NK-92 (cell line): ENCODE results near the gene SLC15A1.
"Not testable (repeated sequence)": the region's sequence is repeated elsewhere in the genome, so short reads cannot be mapped to it uniquely, and the experiment has no call there.

Experiments
- DNase-seq: peaks from one replicate; lab custom pipeline; 2025; ENCODE audit not compliant: unreplicated experiment; lab: John Stamatoyannopoulos, UW

SLC15A1 gene

GRCh38 chr13:98664510-98664909 lies 88.0 kb downstream of the SLC15A1 start:
- no peak for DNase-seq

- DNase-seq: no peak
Observed at GRCh38 chr13:98664047-98664446, 88.4 kb downstream of the SLC15A1 start.

DNA sequence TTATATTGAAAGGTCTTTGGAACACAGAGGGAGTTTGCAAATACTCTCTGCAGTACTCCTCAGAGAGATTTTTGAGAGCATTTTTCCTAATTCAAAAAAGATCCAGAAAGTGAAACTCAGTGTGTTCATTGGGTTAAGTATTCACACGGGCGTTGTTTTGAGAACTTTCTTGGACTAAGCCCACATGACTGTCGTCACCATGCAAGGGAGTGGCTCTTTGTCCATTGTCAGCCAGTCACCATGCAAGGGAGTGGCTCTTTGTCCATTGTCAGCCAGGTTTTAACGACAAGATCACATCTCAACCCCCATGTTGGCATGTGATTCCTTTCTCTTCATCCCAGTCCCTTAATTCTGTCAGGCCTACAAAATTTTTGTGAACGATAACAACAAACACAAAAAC lies 94.3 kb downstream of the SLC15A1 start:
- DNase-seq: no peak

- DNase-seq: no peak
Observed at GRCh38 chr13:98657506-98658085, 94.9 kb downstream of the SLC15A1 start.

DNA sequence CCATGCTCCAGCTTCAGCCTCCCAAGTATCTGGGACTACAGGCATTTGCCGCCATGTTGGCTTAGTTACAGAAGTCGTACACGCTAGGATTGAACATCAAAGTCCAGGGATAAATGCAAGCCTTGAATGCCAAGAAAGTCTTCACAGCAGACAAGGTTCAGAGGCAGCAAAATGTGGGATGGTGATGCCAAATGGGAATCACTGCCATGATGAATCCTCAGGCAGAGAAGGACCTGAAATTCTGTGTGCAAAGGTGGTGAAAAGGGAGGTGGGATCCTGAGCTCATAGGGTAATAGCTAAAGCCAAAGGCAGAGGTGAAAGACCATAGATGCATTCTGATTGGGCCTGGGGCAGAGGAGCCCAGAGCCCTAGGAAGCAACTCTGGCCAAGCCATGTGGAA lies 96.2 kb downstream of the SLC15A1 start:
- DNase-seq: no peak

DNA sequence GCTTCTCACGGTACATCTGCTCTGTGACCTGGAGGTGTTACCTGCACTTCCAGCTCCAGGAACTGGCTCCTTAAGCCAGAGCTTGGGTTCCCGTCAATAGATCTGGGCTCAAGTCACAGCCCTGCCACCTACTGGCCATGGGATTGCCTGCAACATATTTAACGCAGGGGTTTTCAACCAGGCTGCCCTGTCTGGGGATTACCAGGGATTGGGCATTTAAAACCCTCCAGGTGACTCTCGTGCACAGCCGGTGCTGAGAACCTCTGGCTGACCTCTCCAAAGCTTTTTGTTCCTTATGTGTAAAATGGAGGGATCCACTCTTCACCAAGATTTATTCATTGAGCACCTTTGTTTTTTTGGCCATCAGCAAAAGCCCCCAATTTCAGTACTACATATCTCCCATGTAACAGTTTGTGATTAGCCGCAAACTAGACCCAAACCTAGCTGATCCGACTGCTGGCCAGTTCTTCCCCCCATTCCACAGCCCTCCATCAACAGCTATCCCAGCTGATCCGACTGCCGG lies 98.9 kb downstream of the SLC15A1 start:
- DNase-seq: no peak

DNA sequence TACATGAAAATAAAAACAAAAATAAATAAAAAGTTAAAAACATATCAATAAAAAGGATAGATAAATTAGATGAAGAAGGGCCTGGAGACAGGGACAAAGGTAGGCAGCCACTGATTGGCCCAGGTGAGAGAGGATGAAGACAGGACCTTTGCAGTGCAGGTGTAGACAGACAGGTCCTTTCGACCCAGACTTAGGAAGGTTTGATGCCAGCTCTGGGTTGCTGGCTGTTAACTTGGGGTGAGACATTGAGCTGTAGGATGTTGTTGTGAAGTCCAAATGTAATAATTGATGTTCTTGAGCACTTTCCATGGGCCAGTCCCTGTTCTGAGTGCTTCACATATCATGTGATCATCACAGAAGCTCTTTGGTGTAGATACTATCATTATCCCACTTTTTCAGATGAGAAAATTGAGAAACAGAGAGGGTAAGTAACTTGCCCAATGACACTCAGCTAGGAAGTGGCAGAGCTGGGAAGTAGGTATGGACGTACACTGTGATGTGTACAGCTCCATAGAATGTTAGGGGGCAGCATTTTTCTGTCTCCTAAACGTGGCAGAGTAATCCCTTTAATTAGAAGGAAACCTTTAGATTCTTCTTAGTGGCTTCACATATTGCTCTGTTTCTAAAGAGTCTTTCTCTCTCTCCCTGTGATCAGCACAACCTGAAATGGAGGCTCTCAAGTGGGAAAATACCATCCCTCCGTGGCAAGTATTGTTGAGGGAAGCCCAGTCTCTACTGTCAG lies 99.6 kb downstream of the SLC15A1 start:
- DNase-seq: no peak

DNA sequence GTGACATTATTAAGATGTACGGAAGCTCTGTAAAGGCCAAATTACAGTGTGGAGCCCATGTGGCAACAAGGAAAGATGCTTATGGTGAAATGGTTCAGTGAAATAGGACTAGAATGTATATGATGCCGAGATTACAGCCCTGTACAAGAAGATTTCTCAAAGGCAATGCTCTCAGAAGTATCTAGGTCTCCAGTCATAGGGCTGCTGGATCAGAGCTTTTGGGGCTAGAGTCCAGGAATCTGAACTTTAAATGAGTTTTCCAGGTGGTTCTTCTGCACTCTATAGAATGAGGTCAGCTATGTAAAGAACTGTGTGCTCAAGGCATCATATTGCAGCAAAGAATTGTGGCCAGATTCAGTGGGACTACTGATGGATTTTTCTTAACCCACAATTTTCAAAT lies 100.2 kb downstream of the SLC15A1 start:
- no peak for DNase-seq

GRCh38 chr13:98651744-98652143 lies 100.7 kb downstream of the SLC15A1 start:
- DNase-seq: no peak

DNA sequence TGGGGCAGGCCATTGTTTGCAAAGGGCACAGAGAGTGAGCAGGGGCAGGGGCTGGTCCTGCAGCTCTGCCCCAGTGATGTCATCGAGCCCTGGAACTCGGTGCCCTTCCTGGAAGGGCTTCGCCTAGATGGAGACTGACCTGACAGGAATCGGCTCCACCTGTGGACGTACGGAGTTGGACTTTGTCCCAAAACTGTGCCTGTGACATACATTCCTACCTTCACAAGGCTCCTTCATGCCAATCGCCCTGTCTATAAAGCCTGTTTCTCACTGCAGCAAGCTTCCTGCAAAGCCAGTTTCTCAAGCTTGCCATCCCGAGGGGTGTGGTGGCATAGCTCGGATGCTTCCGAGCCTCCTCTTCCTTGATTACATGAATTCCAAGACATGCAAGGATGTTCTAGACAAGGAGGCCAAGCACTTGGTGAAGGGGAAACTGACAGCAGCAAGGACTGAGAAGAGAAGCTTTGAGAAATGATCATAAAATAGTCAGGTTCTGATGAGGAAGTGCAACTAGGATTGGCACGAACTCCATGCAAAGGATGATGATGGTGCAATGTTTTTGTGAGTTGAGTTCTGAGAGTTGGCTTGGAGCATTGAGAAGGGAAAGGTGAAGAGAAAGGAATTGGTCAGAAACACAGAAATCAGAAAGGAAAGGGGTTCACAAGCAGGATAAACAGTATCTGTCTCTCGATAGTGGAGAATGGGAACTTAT lies 101.9 kb downstream of the SLC15A1 start:
- no peak for DNase-seq

DNA sequence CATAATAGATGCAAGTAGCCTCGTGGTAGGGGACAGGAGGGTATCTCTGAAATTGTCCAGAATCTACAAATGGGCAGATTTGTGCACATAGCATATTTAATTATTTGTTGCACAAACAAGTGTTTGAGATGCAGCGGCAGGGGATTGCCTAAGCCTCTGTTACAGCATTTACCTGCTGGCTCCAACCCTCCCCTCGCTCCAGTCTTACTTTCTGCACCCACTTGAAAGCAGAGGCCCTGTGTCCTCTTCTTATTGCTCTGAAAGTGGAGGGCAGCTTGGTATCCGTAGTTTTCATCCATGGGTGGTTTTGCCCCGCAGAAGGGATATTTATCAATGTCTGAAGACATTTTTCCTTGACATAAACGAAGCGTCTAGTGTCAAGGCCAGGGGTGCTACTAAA lies 102.6 kb downstream of the SLC15A1 start:
- no peak for DNase-seq

- no peak for DNase-seq
Observed at GRCh38 chr13:98648686-98649085, 103.8 kb downstream of the SLC15A1 start.

GRCh38 chr13:98648141-98648540 lies 104.3 kb downstream of the SLC15A1 start:
- no peak for DNase-seq

DNA sequence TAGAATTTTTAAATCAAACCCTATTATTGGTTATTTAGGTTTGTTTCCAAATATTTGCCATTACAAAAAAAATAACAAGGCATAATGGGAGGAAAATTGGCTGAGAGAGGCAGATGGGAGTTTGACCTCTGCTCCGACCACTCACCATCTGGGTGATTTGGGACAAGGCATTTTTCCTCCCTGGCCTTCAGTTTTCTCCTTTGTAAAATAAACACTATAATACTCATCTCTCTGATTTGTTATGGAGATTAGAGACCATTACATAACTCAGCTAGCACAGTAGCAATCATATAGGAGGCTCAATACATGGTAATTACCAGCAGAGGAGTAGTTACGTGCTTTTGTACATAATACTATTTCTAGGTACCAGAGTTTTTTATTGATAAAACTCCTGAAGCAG lies 105.4 kb downstream of the SLC15A1 start:
- DNase-seq: no peak

DNA sequence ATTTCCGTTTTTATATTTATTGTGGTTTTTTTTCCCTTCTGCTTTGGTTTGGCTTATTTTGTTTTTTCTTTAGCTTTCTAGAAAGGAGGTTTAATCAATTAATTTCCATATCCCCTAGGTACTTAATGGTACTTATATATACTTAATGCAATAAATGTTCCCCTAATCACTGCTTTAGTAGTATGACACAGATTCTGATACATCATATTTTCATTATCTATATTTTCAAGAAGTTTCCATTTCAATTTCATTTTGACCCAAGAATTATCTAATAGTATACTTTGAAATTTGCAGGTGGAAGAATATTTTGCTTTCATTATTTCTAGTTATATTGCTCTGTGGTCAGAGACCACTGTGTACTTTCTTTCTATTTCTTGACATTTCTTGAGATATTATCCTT lies 109.0 kb downstream of the SLC15A1 start:
- DNase-seq: no peak

DNA sequence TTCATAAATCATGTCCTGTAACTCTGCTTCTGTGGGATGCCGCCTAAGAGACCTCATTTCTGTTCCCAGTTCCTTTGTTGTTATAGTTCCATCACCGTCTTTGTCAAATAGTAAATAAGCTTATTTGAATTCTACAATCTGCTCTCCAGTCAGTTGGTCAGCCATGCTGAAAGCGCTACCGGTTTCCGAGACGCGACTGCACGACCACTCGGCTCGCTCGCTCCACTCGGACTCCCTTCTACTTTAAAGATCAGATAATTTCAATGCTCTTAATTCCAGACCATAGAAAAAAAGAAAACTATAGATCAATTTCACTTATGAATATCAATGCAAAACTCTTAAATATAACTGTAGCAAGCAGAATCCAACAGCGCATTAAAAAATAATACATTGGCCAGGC lies 111.4 kb downstream of the SLC15A1 start:
- DNase-seq: no peak

DNA sequence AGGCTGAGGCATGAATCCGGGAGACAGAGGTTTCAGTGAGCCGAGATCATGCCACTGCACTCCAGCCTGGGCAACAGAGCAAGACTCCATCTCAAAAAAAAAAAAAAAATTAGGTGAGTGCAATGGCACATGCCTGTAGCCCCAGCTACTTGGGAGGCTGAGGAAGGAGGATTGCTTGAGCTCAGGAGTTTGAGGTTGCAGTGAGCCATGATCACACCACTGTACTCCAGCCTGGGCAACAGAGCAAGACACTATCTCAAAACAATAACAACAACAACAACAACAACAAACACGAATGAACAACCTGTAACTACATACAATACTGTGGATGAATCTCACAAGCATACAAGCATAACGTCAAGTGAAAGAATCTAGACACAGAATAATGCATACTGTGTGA lies 112.7 kb downstream of the SLC15A1 start:
- DNase-seq: not testable (repeated sequence)

DNA sequence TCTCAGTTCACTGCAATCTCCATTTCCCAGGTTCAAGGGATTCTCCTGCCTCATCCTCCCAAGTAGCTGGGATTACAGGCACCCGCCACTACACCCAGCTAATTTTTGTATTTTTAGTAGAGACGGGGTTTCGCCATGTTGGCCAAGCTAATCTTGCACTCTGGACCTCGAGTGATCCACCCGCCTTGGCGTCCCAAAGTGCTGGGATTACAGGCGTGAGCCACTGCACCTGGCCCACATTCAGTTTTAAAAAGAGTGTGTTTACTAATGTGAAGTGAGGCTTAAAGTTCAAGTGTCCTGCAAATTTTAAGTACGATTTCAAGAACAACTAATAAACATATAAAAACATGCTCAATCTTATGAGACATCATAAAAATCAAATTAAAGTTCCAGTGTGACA lies 114.1 kb downstream of the SLC15A1 start:
- not testable (repeated sequence) for DNase-seq
